GM21381 (cell line): ENCODE measurements around the gene ATP5ME.
"Not testable (repeated sequence)": the region's sequence is repeated elsewhere in the genome, so short reads cannot be mapped to it uniquely, and the experiment has no call there.

Source experiments
- ATAC-seq: cut with Tn5 transposase; IDR thresholded peaks from one replicate; pipeline ENCODE4 v1.9.1; 2021; ENCODE audit warnings: mild to moderate bottlenecking, moderate library complexity; ENCODE audit not compliant: unreplicated experiment

Gene ATP5ME, protein sequence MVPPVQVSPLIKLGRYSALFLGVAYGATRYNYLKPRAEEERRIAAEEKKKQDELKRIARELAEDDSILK

GRCh38 chr4:674172-675035 is at the start of gene ATP5ME, which contains the start of gene MYL5:
Gene ATP5ME, minus strand, starts transcription at chr4:674276. Its CDS starts 29 bp downstream, at chr4:674247.
Gene MYL5, plus strand, starts transcription at chr4:674542. Its CDS starts 3,485 bp downstream, at chr4:678027.
- ATAC-seq, result peak; percentile 83

DNA sequence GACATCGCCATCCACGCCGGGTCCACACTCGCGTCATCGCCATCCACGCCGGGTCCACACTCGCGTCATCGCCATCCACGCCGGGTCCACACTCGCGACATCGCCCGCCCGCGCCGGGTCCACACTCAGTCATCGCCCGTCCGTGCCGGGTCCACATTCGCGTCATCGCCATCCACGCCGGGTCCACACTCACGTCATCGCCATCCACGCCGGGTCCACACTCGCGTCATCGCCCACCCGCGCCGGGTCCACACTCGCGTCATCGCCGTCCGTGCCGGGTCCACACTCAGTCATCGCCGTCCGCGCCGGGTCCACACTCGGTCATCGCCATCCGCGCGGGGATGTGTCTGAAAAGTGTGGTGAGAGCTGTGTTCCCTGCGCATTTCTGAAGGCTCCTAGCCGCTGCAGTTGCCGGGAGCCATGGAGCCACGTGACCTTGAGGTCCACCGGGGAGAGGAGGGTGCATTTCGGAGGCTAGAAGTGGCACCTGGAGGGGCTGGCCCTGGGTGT is 48.8 kb upstream of the ATP5ME start:
- ATAC-seq, result no peak

DNA sequence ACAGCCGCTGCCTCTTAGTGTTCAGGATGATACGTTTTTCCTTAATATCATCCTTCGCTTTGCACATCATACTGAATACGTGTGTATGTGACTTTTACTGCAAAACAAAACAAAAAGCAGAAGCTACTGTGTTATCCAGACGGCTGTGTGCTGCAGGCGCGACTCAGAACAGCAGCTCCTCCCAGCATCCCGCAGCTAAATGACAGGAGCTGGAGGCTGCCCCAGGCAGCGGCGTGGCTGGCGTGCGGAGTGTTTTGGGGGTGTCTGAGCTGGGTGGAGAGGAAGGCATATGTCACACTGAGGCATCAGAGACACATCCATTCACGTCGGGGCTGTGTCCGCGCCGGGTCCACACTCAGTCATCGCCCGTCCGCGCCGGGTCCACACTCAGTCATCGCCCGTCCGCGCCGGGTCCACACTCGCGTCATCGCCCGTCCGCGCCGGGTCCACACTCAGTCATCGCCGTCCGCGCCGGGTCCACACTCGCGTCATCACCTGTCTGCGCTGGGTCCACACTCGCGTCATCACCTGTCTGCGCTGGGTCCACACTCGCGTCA is 48.2 kb upstream of the ATP5ME start:
- no peak for ATAC-seq

GRCh38 chr4:721261-722168 is 47.4 kb upstream of the ATP5ME start:
- ATAC-seq, result no peak

DNA sequence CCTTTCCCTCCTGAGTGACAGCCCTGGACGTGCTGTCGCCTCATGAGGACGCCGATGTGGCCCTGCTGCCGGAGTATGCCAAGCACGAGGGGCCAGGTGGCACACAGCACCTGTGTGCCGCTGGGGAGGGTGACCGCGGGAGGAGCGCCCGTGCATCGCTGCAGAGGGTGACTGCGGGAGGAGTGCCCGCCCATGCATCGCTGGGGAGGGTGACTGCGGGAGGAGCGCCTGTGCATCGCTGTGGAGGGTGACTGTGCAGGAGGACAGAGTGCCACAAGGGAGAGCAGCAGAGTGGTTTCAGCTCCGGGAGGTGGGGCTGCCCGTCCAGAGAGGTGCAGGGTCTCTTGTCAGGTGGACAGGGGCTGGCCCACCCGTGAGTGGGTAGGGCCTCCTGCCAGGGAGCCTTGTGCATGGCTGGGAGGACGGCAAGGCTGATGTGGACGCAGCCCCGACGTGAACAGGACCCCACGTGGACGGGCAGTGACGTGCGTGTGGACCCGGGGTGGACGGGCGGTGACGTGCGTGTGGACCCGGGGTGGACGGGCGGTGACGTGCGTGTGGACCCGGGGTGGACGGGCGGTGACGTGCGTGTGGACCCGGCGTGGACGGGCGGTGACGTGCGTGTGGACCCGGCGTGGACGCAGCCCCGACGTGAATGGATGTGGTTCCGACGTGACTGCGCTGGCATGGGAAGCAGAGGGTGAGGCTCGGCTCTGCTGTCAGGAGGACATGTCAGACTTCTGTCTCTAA is 46.2 kb upstream of the ATP5ME start:
- no peak for ATAC-seq

- ATAC-seq, result no peak
These were observed 44.4 kb upstream of the ATP5ME start for GRCh38 chr4:718460-718859.

DNA sequence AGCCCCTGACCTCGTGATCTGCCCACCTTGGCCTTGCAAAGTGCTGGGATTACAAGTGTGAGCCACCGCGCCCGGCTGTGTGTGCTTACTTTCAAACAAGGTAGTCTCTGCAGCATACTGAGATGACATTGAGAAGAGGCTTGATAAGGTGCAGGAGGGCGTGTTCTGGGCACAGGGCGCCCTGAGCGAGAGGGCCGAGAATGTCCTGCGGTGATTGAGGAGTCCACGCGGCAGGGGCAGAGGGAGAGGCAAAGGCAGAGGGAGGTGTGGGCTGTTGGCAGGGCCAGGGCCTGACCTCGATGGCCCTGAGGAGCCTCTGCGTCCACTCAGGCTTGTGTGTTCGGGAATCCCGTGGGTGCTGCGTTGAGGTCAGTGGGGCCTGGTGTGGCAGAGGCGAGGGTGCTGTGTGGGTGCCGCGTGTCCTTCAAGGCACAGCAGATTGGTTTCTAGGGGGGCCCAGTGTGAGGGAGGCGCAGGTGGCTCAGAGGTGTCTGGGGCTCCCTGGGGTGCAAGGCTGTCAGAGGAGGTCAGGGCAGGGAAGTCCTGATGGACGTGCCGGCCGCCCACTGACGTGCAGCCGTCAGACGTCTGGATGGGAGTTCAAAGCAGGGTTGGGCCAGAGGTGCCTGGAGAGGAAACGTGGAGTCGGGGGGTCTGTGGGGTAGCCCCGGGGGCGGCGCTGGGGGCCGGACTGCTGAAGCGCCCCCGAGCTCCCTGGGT is 43.7 kb upstream of the ATP5ME start:
- no peak for ATAC-seq

- no peak for ATAC-seq
These were observed 40.0 kb upstream of the ATP5ME start for GRCh38 chr4:714087-714486.

GRCh38 chr4:712916-713632 is 39.0 kb upstream of the ATP5ME start:
- ATAC-seq, result no peak

- ATAC-seq, result no peak
These were observed 38.0 kb upstream of the ATP5ME start for GRCh38 chr4:712093-712492.

- ATAC-seq, result no peak
These were observed 36.8 kb upstream of the ATP5ME start for GRCh38 chr4:710916-711315.

DNA sequence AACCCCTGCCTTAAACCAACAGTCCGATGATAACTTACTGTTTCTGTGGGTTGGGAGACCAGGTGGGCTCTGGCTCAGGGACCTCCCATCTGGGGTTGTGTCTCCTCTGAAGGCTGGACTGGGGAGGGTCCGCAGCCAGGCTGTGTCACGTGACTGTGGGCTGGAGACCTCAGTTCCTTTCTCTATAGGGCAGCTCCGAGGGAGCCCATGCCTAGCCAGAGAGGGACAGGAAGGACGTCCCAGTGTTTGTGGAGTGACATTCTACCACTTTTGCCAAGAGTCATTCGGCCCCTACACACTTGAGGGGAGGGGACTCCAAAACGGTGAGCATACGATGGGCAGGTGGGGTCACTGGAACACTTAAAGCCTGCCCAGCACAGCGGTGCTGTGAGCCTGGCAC is 36.0 kb upstream of the ATP5ME start:
- ATAC-seq, result no peak

- ATAC-seq, result no peak
These were observed 35.3 kb upstream of the ATP5ME start for GRCh38 chr4:709348-709747.

- no peak for ATAC-seq
These were observed 34.5 kb upstream of the ATP5ME start for GRCh38 chr4:708631-708933.

DNA sequence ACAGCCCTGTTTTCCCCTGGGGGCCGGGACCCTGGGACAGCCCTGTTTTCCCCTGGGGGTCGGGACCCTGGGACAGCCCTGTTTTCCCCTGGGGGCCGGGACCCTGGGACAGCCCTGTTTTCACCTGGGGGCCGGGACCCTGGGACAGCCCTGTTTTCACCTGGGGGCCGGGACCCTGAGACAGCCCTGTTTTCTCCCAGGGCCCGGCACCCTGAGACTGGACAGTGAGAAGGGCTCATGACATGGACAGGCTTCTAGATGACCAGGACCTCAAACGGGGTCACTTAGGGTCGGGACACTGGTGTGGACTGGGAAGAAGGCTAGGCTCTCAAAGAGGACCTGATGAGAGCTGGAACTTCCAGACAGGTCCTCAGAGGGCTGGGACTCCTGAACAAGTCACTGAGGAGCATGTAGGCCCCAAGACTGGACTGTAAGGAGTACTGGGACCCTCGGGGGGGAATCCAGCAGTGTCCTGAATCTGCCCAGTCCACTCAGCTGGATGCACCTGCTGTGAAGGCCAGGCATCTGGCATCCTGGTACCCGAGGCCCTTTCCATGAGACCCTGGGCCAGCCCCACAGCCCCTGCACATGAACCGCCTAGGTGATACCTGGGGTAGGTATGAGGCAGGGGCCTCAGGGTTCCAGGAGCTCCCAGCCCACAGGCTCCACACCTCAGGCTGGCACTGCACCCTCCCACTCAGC is 34.0 kb upstream of the ATP5ME start:
- no peak for ATAC-seq

DNA sequence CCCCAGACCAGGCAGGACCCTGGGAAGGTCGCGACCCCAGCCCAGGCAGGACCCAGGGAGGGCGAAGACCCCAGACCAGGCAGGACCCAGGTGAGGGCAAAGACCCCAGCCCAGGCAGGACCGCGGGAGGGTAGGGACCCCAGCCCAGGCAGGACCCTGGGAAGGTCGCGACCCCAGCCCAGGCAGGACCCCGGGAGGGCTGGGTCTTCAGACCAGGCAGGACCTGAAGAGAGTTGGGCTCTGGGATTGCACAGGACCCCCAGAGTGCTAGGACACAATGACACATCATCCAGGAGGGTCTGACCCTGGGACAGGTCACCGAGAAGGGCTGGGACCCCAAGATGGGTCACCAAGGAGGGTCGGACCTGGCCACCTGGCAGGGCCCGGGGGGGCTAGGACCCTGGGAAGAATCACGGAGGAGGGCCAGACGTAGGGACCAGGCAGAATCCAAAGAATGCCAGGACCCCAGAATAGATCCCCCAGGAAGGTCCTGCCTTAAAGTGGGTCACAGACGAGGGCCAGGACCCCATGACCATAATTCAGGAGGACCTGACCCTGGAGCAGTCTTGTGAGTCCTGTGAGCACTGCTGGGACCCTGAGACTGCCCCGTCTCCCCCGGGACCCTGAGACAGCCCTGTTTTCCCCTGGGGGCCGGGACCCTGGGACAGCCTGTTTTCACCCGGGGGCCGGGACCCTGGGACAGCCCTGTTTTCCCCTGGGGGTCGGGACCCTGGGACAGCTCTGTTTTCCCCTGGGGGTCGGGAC is 32.9 kb upstream of the ATP5ME start:
- no peak for ATAC-seq

DNA sequence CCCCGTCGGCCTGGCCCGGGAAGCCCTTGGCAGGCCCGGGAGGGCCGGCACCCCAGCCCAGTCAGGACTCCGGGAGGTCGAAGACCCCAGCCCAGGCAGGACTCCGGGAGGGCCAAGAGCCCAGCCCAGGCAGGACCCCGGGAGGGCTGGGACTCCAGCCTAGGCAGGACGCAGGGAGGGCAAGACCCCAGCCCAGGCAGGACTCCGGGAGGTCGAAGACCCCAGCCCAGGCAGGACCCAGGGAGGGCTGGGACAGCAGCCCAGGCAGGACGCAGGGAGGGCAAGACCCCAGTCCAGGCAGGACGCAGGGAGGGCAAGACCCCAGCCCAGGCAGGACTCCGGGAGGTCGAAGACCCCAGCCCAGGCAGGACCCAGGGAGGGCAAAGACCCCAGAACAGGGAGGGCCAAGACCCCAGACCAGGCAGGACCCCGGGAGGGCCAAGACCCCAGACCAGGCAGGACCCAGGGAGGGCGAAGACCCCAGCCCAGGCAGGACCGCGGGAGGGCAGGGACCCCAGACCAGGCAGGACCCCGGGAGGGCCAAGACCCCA is 32.1 kb upstream of the ATP5ME start:
- ATAC-seq, result not testable (repeated sequence)
